ENCODE measurements around the gene LAMTOR2.

The LAMTOR2 gene

DNA sequence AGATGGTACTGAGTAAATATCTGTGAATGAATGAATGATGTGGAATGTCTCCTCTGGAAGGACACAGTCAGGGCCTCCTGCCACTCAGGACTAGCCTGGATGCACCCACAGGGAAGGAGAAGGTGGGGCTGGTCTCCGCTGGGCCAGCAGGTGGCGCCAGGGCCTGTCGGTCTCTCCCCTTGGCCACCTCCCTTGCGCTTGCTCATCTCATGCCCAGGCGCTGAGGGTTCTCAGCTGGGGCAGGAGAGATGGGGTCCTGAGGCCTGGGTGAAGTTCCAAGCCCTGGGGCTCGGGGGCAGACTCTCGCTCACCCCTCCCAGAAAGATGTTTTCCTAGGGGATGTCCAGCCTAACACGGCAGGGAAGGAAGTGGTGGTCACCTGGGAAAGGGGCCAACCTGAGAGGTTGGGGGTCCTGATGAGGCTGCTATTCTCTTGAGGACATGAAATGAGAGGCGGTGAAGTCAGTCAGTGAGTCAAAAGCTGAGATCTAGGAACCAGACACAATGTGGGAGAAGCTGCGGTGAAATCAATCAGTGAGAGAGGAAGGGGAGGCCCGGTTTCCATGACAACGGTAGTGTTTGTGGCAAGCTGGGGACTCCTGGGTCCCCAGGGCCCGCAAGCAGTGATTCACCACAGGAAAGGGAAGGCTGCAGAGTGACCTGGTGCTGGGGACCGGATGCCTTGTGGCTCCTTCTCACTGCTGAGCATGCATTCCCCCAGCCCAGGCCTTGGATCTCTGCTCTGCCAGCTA lies 42.2 kb downstream of the LAMTOR2 start:
- TF ChIP-seq, protein P1, sequence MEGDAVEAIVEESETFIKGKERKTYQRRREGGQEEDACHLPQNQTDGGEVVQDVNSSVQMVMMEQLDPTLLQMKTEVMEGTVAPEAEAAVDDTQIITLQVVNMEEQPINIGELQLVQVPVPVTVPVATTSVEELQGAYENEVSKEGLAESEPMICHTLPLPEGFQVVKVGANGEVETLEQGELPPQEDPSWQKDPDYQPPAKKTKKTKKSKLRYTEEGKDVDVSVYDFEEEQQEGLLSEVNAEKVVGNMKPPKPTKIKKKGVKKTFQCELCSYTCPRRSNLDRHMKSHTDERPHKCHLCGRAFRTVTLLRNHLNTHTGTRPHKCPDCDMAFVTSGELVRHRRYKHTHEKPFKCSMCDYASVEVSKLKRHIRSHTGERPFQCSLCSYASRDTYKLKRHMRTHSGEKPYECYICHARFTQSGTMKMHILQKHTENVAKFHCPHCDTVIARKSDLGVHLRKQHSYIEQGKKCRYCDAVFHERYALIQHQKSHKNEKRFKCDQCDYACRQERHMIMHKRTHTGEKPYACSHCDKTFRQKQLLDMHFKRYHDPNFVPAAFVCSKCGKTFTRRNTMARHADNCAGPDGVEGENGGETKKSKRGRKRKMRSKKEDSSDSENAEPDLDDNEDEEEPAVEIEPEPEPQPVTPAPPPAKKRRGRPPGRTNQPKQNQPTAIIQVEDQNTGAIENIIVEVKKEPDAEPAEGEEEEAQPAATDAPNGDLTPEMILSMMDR (IDR thresholded peaks at IDR 0.05; ENCODE audit: low read depth, low read length), result peak; percentile 96
- no peak overlapping the region for H3K4me3 ChIP-seq (replicated peaks in 1 of 2; ENCODE audit: low read depth in 2 of 2, low read length in 2 of 2)
- peak; percentile 89 for DNase-seq (ENCODE audit: low read depth in 2 of 2)

DNA sequence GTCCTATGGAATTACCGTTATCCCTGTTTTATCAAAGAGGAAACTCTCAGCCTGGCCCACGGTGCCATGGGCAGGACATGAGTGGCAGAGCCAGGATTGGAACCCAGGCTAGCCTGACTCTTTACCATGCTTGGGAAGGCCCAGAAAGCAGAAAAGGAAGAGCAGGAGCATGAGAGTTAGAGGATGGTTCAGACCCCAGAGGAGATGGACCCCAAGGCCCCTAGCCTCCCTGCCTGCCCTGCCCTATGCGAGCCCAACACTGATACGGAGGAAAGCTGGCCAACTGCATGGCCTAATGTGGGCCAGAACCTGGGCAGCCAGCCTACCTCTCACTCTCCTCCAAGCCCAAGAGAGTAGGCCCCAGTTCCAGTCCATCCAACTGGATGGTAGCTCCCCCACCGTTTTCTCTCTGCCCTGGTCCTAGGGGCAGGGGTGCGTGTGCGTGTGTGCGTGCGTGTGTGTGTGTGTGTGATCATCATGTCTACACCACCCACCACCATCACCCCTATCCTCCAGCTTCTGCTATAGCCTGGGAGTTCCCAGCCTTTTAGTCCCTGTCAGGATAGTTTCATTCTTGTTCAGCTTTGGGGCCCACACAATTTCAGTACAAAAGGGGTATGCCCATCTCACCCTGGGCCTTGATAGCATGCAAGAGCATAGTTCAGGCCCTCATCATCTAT lies 43.1 kb downstream of the LAMTOR2 start:
- H3K4me3 ChIP-seq (replicated peaks in 1 of 2; ENCODE audit: low read depth in 2 of 2, low read length in 2 of 2), result no peak overlapping the region
- DNase-seq (ENCODE audit: low read depth in 2 of 2), result no peak

DNA sequence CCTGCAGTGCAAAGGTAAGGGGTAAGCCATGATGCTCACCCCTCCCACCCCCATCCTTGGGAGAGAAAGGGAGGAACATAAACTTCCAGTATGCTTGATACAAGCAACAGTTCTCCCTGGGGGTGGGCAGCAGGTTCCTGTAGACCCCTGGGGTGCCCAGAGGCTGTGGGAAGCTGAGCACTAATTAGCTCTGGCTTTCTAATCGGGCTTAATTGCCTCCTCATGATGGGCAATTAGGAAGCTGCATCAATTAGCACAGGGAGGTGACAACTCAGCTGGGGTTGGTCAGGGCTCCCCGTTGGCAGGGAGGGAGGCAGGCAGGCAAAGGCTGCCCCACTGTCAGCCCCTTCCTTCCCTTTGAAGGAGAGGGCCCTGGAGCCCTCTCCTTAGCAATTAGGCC lies 44.2 kb downstream of the LAMTOR2 start:
- TF ChIP-seq, protein P1 (IDR thresholded peaks at IDR 0.05; ENCODE audit: low read depth, low read length), result no peak
- H3K4me3 ChIP-seq (replicated peaks in 1 of 2; ENCODE audit: low read depth in 2 of 2, low read length in 2 of 2), result no peak overlapping the region
- no peak for DNase-seq (ENCODE audit: low read depth in 2 of 2)

More for the DNA sequence above, 43.1 kb downstream of the LAMTOR2 start:
- TF ChIP-seq, protein P1 (IDR thresholded peaks at IDR 0.05; ENCODE audit: low read depth, low read length), result no peak

DNA sequence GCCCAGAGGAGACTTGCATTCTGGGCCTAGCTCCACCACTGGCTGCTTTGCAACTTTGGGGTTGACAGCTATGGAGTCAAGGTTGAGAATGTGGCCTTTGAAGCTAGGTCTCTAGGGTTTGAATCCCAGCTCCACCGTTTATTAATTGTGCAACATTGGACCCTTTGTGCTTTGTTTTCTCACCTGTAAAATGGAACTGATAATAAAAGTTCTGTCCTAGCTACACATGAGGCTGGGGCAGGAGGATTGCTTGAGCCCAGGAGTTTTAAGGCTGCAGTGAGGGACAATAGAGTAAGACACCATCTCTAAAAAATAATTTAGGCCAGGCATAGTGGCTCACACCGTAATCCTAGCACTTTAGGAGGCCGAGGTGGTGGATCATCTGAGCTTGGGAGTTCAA lies 44.7 kb downstream of the LAMTOR2 start:
- no peak overlapping the region for H3K4me3 ChIP-seq (replicated peaks in 1 of 2; ENCODE audit: low read depth in 2 of 2, low read length in 2 of 2)
- DNase-seq (ENCODE audit: low read depth in 2 of 2), result no peak
- TF ChIP-seq, protein P1 (IDR thresholded peaks at IDR 0.05; ENCODE audit: low read depth, low read length), result no peak

DNA sequence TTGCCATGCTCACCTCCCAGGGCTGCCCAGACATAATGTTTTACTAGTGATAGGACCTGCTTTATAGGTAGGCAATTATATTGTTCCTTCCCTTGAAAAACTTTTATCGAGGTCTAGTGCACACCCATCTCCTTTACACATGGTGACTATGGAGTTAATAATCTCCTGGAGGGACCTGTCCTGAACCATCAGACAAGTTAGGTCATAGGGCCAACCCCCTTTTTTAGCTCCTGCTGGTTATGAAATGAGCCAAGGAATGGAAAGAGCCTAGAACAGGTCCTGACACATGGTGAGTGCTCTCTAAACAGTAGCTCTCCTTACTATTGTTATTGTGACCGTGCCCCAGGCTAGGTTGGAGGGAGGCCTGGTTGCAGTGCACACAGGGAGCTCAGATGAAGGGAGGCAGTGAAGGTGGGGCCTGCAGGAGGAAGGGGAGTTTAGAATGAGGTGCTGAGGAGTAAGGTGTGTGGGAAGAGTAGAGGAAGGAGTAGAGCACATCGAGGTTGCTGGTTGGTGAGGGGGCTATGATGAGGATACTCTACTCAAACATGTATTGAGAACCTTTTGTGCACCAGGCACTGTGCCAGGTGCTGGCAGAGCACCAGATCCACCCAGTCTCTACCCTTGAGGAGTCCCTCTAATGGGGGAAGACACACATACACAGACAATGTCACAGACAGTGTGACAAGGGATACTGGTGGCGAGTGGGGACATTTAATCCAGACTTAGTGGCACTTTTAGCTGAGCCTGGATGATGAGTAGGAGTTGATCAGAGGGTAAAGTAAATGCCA lies 45.8 kb downstream of the LAMTOR2 start:
- H3K4me3 ChIP-seq (replicated peaks in 1 of 2; ENCODE audit: low read depth in 2 of 2, low read length in 2 of 2), result no peak overlapping the region
- TF ChIP-seq, protein P1 (IDR thresholded peaks at IDR 0.05; ENCODE audit: low read depth, low read length), result no peak
- no peak for DNase-seq (ENCODE audit: low read depth in 2 of 2)

DNA sequence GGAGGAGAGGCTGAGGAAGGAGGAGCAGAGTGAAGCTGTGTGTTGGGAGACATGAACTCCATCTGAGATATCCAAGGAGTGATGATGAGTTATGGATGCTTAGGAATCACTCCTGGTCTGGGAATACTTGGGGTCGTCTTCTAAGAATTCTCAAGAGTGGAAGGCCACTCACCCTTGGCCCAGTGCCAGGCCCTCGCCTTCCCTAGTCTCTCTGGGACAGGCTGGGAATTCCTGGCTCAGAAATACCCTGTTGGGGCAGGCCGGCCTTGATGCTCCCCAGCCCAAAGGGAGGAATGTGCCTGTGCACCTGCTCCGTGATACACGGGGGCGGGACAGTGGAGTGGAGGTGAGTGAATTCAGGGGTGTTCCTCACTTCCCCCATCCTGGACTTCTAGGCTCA lies 47.3 kb downstream of the LAMTOR2 start:
- no peak for DNase-seq (ENCODE audit: low read depth in 2 of 2)
- H3K4me3 ChIP-seq (replicated peaks in 1 of 2; ENCODE audit: low read depth in 2 of 2, low read length in 2 of 2), result no peak overlapping the region
- TF ChIP-seq, protein P1 (IDR thresholded peaks at IDR 0.05; ENCODE audit: low read depth, low read length), result no peak
